Measurements from ENCODE around the gene C16orf82.

Gene C16orf82

DNA sequence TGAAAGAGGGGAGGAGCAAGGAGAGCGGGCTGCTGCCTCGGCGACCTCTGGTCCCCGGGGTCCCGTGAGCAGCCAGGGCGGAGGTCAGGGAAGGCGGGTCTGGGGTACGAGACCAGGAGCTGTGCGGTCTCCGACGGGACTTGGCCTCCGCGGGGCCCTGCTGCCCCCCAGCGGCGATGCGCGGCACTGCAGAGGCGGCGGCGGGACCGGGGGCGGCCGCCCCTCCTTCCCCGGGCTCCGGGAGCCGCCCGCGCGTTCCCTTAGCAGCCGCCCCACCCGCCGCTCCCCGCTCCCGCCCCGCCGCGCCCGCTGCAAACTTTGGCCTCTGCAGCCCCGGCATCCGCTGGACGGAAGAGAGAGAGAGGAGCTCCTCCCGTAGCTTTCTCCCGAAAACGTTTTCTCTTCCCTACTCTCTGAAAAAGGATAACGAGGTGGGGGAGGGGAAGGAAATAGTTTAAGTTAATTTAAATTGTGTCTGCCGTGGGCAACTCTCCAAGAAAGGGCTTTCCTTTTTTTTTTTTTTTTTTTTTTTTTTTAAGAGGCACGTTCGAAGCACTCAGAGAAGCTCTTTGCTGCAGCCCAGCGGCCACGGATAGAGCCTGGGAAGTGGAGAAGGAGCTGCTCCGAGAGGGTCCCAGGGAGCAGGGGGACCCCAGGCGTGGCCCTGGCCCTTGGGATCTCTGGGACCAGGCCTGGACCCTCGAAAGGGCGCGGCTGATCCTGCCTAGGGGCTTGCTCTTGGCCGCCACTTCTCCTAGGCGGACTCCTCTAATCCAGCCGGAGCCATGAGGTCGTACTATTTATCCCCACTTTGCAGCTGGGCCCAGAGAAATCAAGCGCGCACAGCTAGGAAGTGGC lies 43.2 kb downstream of the C16orf82 start:
- DNase-seq (ENCODE audit: low spot score), result peak; percentile 78
- H3K27ac ChIP-seq, result no peak overlapping the region
- TF ChIP-seq, protein P1, sequence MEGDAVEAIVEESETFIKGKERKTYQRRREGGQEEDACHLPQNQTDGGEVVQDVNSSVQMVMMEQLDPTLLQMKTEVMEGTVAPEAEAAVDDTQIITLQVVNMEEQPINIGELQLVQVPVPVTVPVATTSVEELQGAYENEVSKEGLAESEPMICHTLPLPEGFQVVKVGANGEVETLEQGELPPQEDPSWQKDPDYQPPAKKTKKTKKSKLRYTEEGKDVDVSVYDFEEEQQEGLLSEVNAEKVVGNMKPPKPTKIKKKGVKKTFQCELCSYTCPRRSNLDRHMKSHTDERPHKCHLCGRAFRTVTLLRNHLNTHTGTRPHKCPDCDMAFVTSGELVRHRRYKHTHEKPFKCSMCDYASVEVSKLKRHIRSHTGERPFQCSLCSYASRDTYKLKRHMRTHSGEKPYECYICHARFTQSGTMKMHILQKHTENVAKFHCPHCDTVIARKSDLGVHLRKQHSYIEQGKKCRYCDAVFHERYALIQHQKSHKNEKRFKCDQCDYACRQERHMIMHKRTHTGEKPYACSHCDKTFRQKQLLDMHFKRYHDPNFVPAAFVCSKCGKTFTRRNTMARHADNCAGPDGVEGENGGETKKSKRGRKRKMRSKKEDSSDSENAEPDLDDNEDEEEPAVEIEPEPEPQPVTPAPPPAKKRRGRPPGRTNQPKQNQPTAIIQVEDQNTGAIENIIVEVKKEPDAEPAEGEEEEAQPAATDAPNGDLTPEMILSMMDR (conservative IDR thresholded peaks at IDR 0.05; ENCODE audit: low read depth), result peak; percentile 93
- ChIA-PET POLR2A (ENCODE audit: low non-redundant PET) (no interaction called here), CTCF (interaction anchor here (0.5 to 1.4 kb wide), 19 partner anchors 9 to 1842 kb away, joined by 3 to 7 read pairs (median 3); no protein-coding TSS in a partner anchor)

DNA sequence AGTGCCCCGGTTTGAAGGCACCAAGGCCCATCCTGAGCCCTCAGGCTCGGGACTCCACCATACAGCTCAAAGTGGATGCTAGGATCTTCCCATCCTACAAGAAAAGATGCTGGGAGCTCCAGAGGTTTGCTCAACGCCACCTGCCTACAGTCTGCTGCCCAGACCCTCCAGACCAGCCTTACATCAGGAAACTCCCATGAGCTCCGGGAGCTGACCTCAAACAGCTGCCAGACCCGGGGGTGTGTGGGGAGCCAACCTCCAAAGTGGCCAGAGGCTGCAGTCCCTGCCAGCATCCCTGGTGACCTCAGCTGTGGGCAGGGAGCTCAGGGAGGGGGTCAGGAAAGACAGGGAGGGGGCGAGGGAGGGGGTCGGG lies 43.8 kb downstream of the C16orf82 start:
- CTCF ChIA-PET, result interaction anchor here (0.5 to 1.4 kb wide), 9 partner anchors 9 to 1555 kb away, joined by 3 to 4 read pairs (median 3); no protein-coding TSS in a partner anchor
- DNase-seq (ENCODE audit: low spot score), result no peak
- H3K27ac ChIP-seq, result no peak overlapping the region
- POLR2A ChIA-PET (ENCODE audit: low non-redundant PET), result no interaction called here
- TF ChIP-seq, protein P1 (conservative IDR thresholded peaks at IDR 0.05; ENCODE audit: low read depth), result no peak

DNA sequence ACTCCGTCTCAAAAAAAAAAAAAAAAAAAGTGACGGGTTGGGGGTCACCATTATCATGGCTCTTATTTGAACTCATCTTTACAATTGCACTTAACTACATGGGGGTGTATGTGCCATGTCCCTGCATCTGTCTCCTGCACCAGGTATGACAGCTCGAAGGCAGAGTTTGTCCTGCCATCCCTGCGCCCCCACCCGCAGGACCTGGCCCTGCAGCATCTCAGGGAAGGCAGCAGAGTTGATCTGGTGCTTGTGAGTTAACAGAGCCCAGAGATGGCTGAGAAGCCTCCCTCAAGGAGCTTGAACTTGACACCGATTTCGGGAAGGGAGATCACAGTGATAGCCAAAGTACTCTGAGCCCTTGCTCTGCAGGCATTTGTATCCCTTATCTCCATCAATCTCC lies 44.8 kb downstream of the C16orf82 start:
- TF ChIP-seq, protein P1 (conservative IDR thresholded peaks at IDR 0.05; ENCODE audit: low read depth), result no peak
- no peak for DNase-seq (ENCODE audit: low spot score)
- H3K27ac ChIP-seq, result no peak overlapping the region
- ChIA-PET POLR2A (ENCODE audit: low non-redundant PET) (no interaction called here), CTCF (interaction anchor here (0.5 kb wide), 1 partner anchor 803 kb away, joined by 3 read pairs; no protein-coding TSS in a partner anchor)

DNA sequence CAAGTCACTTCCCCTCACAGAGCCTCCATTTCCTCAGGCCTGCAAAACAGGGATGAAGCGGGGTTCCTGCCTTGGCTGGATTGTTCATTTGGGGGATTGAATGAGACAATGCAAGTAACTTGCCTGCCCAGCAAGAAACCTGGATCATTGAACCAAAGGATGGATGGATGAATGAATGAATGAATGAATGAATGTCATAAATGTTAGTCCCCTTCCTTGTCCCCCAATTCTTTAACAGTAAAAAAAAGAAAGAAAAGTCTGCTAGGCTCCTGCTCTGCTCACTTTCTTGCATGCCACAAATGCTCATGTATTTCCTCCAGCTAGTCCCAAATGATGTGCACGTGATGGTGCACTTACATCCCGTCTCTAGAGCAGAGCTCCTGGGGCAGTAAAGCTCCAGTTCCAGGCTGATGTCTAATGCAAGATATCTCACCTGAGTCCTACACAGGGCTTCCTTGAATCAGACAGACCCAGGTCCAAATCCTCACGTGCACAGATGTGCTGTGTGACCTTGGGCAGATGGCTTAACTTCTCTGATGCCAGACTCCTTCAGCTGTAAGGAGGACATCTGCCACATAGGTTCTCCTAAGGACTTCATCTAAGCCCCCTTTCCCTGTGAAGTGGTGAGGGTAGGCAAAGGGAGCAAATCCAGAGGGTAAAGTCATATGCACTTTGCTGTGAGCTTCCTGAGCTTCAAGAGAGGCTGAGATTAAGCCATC lies 45.5 kb downstream of the C16orf82 start:
- ChIA-PET POLR2A (ENCODE audit: low non-redundant PET) (no interaction called here), CTCF (interaction anchor here (0.5 to 0.7 kb wide), 2 partner anchors 804 to 1308 kb away, joined by 3 read pairs; no protein-coding TSS in a partner anchor)
- TF ChIP-seq, protein P1 (conservative IDR thresholded peaks at IDR 0.05; ENCODE audit: low read depth), result no peak
- no peak overlapping the region for H3K27ac ChIP-seq
- no peak for DNase-seq (ENCODE audit: low spot score)

DNA sequence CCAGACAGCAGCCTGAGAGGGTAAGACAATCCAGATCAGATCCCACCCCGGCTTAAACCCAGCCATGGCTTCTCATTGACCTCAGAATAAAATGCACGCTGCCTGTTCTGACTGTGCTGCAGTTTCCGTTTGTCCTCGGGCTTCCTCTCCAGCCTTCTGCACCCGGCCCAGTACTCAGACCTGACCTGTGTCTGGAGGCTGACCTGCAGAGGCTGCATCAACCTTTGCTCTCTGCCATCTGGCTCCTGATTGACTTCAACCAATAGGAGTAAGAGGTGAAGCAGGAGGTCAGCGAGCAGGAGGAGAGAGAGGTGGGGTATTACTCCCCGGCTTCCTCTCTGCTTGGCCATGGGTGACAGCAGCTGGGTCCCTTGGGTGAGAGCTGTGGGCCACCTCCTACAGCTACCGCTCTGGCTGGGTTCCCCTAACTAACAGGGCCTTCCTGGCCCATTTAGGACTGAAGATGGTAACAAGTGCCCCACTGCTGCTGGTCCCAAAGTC lies 46.7 kb downstream of the C16orf82 start:
- DNase-seq (ENCODE audit: low spot score), result no peak
- ChIA-PET CTCF (no interaction called here), POLR2A (ENCODE audit: low non-redundant PET) (no interaction called here)

DNA sequence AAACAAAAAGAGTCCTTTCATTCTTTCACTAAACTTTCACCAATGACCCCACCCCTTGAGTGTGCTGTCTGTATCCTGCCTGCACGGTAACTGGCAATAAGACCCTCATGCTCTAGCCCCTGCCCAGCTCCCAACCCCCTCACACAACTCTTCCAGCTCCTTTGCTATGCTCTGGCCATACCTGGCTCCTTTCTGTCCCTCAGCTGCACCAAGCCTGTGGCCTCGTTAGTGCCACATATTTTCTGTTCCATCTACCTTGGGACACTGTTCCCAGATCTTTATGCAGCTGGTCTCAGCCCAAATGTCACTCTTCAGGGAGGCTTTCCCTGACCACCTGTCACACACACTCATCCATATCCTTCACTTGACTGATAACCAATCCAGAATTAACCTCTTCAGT lies 47.3 kb downstream of the C16orf82 start:
- TF ChIP-seq, protein P1 (conservative IDR thresholded peaks at IDR 0.05; ENCODE audit: low read depth), result no peak
- H3K27ac ChIP-seq, result no peak overlapping the region
- ChIA-PET POLR2A (ENCODE audit: low non-redundant PET) (no interaction called here), CTCF (interaction anchor here (0.8 kb wide), 1 partner anchor 1163 kb away, joined by 3 read pairs; no protein-coding TSS in a partner anchor)
- DNase-seq (ENCODE audit: low spot score), result no peak

More for the DNA sequence above, 46.7 kb downstream of the C16orf82 start:
- no peak overlapping the region for H3K27ac ChIP-seq
- TF ChIP-seq, protein P1 (conservative IDR thresholded peaks at IDR 0.05; ENCODE audit: low read depth), result no peak

All from RWPE1 (cell line).